Stomach (tissue), 9 donors: ENCODE measurements around the gene RAB8B. TPM values are rescaled to one million over a fixed set of nuclear protein-coding genes. Genes with fewer than 3 reads are reported as not detected.

Experiments used
- DNase-seq, 2 donors: peaks; one replicate each; pipeline versions ENCODE4 v3.0.0 to v3.0.0-alpha.2; 2013 to 2019
- H3K27ac ChIP-seq, 5 donors: fragments of 200-600 bp in 4 of 5; sonication (generic) in 4 of 5; one replicate each; pipeline ENCODE4 v1.5.1; 2013 to 2019; ENCODE audit warnings: mild to moderate bottlenecking in 1 of 5, moderate library complexity in 1 of 5
- H3K27me3 ChIP-seq, 3 donors: fragments of 200-600 bp; sonication (generic); one replicate each; pipeline ENCODE4 v1.5.1; 2017 to 2019; ENCODE audit warnings: mixed run types in 1 of 3
- H3K36me3 ChIP-seq, 4 donors: fragments of 200-600 bp; sonication (generic); 1 replicate in 3 of 4; 2 replicates in 1 of 4; pipeline ENCODE4 v1.5.1; 2016 to 2019
- H3K4me1 ChIP-seq, 4 donors: fragments of 200-600 bp; sonication (generic); one replicate each; pipeline ENCODE4 v1.5.1; 2016 to 2019
- H3K4me3 ChIP-seq, 4 donors: fragments of 200-600 bp; sonication (generic) in 3 of 4; one replicate each; pipeline ENCODE4 v1.5.1; 2016 to 2019; ENCODE audit warnings: mild to moderate bottlenecking in 1 of 4
- H3K9me3 ChIP-seq, 4 donors: fragments of 200-600 bp; sonication (generic); one replicate each; pipeline ENCODE4 v1.5.1; 2016 to 2019
- EP300 ChIP-seq: sonication (generic); formaldehyde crosslinking; IDR thresholded peaks from one replicate; pipeline ENCODE4 v1.6.1; 2017; ENCODE audit warnings: antibody characterized with exemption
- POLR2A ChIP-seq, 4 donors: fragments of 450-650 bp; IDR thresholded peaks; one replicate each; pipeline ENCODE4 v1.6.1; 2016; ENCODE audit warnings: antibody characterized with exemption in 4 of 4, control low read depth in 2 of 4, mild to moderate bottlenecking in 1 of 4, moderate library complexity in 1 of 4
- POLR2AphosphoS5 ChIP-seq, 3 donors: sonication (generic); formaldehyde crosslinking; IDR thresholded peaks; one replicate each; pipeline ENCODE4 v1.6.1; 2016; ENCODE audit warnings: antibody characterized with exemption in 3 of 3
- WGBS, 5 donors: extraction: QIAGEN DNeasy Blood & Tissue Kit in 3 of 5; methylation state at CpG; one replicate each; pipeline versions ENCODE4 v1.1.5 to v1.1.7; 2013 to 2018; 5-methylcytosine and 5-hydroxymethylcytosine counted together
- intact Hi-C: fragments of 100-400 bp; cut with DNase I; formaldehyde crosslinking; loops from one replicate; pipeline ENCODE4 v1.15.1; 2023; ENCODE audit warnings: low total_unique reads
- polyA plus RNA-seq, 3 donors: library from polyadenylated mRNA; stranded (reverse); fragments of 200-250 nt; gene quantifications; one replicate each; pipeline ENCODE4 v1.2.3, GENCODE V29; 2013
- total RNA-seq, 5 donors: library from RNA; depleted of rRNA; stranded (reverse); fragments of >200 nt; gene quantifications; one replicate each; pipeline versions ENCODE4 v1.1.0 to v1.2.3, GENCODE V29; 2014 to 2016
- TF ChIP-seq, protein P1 (sequence below), 7 experiments: fragments of 450-650 bp in 4 of 7; fragments of 200-600 bp in 3 of 7; sonication (generic) in 3 of 7; IDR thresholded peaks; one replicate each; pipeline ENCODE4 v1.5.1; 2016 to 2019; ENCODE audit warnings: antibody characterized with exemption in 7 of 7, control low read depth in 2 of 7, mild to moderate bottlenecking in 1 of 7
- donor health status: healthy with polysubstance abuse.
- donor health status: Bipolar disorder and iron deficiency.
- donor health status: healthy.

RAB8B gene
- total and polyA plus RNA-seq, 8 donors = 2.0 to 103 (median 13.5) TPM

DNA sequence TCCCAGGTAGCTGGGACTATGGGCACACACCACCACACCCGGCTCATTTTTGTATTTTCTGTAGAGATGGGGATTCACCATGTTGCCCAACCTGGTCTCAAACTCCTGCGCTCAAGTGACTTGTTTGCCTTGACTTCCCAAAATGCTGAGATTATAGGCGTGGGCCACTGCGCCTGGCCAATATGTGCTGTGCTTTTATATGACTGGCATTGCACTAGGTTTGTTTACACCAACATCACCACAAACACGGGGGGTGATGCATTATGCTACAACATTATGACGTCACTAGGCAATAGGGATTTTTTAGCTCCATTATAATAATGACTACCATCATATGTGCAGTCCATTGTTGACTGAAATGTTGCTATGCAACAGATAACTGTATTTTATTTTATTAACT lies 94.9 kb downstream of the RAB8B start:
- H3K4me1 ChIP-seq = peaks cover 0 to 13% (median 4%) of the 10 kb centered on the region in 4 donors
- peaks cover 0 to 58% (median 49%) of the 10 kb centered on the region in 4 donors for H3K36me3 ChIP-seq
- H3K9me3 ChIP-seq = no peaks in the 10 kb centered on the region
- WGBS, 5 donors = 92 to 95% (median 92%) methylated on average over 6 of the region's 6 CpGs
- H3K4me3 ChIP-seq = no peak overlapping the region
- DNase-seq = no peak
- intact Hi-C loops = no loop called here
- TF ChIP-seq POLR2A (IDR thresholded peaks at IDR 0.05) (no peak), EP300 (no peak), POLR2AphosphoS5 (IDR thresholded peaks at IDR 0.05) (no peak)
- TF ChIP-seq, protein P1, sequence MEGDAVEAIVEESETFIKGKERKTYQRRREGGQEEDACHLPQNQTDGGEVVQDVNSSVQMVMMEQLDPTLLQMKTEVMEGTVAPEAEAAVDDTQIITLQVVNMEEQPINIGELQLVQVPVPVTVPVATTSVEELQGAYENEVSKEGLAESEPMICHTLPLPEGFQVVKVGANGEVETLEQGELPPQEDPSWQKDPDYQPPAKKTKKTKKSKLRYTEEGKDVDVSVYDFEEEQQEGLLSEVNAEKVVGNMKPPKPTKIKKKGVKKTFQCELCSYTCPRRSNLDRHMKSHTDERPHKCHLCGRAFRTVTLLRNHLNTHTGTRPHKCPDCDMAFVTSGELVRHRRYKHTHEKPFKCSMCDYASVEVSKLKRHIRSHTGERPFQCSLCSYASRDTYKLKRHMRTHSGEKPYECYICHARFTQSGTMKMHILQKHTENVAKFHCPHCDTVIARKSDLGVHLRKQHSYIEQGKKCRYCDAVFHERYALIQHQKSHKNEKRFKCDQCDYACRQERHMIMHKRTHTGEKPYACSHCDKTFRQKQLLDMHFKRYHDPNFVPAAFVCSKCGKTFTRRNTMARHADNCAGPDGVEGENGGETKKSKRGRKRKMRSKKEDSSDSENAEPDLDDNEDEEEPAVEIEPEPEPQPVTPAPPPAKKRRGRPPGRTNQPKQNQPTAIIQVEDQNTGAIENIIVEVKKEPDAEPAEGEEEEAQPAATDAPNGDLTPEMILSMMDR (IDR thresholded peaks at IDR 0.05) = no peak
- H3K27me3 ChIP-seq = no peaks in the 10 kb centered on the region
- H3K27ac ChIP-seq = no peak overlapping the region

DNA sequence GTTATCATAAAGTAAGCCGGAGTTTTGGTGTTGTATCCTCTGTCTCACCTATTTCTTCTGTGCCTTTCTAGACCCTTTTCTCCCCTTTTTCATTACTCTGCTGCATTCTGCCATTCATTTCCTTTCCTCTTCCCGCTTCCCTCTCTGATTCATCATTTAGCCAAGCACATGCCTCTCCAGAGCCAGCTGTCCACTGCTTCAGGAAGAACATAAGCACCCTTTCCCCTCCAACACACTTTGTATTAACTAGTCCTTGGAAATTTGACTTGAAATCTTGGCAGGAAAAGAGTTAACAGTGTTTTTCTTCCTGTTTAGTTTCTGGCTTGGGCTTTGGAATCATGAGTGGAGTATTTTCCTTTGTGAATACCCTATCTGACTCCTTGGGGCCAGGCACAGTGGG lies 97.7 kb downstream of the RAB8B start:
- Histone ChIP-seq H3K4me1 (peaks cover 0 to 20% (median 4%) of the 10 kb centered on the region in 4 donors), H3K27ac (no peak overlapping the region), H3K27me3 (no peaks in the 10 kb centered on the region), H3K9me3 (no peaks in the 10 kb centered on the region), H3K4me3 (no peak overlapping the region), H3K36me3 (peaks cover 0 to 48% (median 44%) of the 10 kb centered on the region in 4 donors)
- WGBS, 5 donors = 74 to 87% (median 81%) methylated on average over 2 of the region's 2 CpGs
- TF ChIP-seq POLR2A (IDR thresholded peaks at IDR 0.05) = no peak
- TF ChIP-seq POLR2AphosphoS5 (IDR thresholded peaks at IDR 0.05) = no peak
- DNase-seq = no peak
- intact Hi-C loops = no loop called here

DNA sequence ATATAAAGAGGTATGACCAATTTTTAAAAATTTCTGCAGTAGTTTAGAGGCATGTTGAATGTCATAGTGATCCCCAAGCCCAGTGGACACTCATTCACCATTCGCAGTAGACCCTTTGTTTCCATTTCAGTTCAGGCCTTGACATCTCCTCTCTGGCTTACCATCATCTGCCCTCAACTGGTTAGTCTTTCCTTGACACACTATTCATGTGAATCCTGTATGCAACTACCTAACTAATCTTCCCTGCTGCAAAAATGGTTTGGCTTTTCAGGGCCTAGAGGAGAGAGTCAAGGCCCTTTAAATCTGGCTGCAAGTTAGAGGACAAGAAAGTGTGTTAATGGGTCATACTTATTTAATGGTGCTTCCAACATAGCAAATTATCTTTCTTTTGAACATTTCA lies 98.9 kb downstream of the RAB8B start:
- intact Hi-C loops = no loop called here
- H3K36me3 ChIP-seq = peaks cover 0 to 52% (median 43%) of the 10 kb centered on the region in 4 donors
- no peaks in the 10 kb centered on the region for H3K27me3 ChIP-seq
- H3K27ac ChIP-seq = no peak overlapping the region
- DNase-seq = no peak
- H3K4me1 ChIP-seq = peaks cover 0 to 20% (median 4%) of the 10 kb centered on the region in 4 donors
- 65 to 74% (median 67%) methylated on average over 1 of the region's 1 CpG for WGBS, 5 donors
- TF ChIP-seq EP300 (no peak), POLR2AphosphoS5 (IDR thresholded peaks at IDR 0.05) (no peak), POLR2A (IDR thresholded peaks at IDR 0.05) (no peak)
- TF ChIP-seq, protein P1 (IDR thresholded peaks at IDR 0.05) = no peak
- no peak overlapping the region for H3K4me3 ChIP-seq
- no peaks in the 10 kb centered on the region for H3K9me3 ChIP-seq

DNA sequence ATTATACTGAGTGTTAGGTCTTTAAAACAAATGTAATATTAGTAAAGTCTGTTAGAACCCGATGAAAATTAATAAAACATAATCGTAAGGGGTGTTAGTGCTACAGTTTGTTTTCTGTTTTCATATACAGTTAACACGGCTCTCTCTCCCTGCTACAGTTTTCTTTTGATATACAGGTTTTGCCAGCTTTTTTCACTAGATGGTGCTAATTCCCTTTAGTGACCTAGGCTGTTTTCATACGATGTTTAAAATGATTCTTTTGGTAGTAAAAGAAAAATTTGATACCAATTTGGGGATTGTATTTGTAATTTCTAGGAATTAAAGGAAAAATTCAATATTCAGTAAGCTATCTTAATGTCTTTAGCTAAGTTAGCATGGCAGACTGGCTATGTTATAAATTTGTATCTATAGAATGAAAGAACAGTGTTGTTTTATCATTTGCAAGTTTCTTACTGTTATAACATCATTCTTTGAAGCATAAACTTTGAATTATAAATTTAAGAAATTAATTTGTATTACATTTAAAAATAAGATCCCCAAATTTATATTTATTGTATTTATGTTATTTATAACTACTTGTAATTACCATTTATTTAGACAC lies 99.5 kb downstream of the RAB8B start:
- no peak for TF ChIP-seq POLR2A (IDR thresholded peaks at IDR 0.05)
- TF ChIP-seq, protein P1 (IDR thresholded peaks at IDR 0.05) = peak in 4 of 7 experiments; percentile 40 to 63 (median 58)
- Histone ChIP-seq H3K9me3 (no peaks in the 10 kb centered on the region), H3K4me3 (no peak overlapping the region), H3K36me3 (peaks cover 0 to 50% (median 39%) of the 10 kb centered on the region in 4 donors), H3K4me1 (peaks cover 0 to 20% (median 4%) of the 10 kb centered on the region in 4 donors), H3K27me3 (no peaks in the 10 kb centered on the region), H3K27ac (no peak overlapping the region)
- peak in 1 of 2 donors; percentile 82 for DNase-seq
- intact Hi-C loops = no loop called here
- 2 to 3% (median 2%) methylated on average over 4 of the region's 4 CpGs for WGBS, 5 donors

DNA sequence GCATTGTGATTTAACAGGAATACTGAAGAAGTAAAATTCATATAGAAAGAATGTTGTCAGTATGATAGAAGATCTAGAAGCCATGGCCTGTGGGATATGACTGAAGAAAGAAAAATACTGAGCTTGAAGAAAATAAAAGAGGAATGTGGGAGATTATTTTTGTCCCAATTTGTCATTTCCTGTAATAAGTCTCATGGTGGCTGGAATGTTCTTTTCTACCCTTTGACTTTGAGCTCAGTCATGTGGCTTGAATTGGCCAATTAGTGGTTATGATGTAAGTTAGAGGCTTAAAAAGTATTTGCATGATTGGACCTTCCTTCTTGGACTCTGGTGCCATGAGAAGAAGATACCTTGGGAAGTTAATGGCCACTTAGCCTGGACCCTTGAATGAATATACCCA lies 102.1 kb downstream of the RAB8B start:
- Histone ChIP-seq H3K27me3 (no peaks in the 10 kb centered on the region), H3K36me3 (peaks cover 0 to 31% (median 22%) of the 10 kb centered on the region in 4 donors), H3K9me3 (no peaks in the 10 kb centered on the region), H3K4me3 (no peak overlapping the region), H3K4me1 (peaks cover 0 to 28% (median 4%) of the 10 kb centered on the region in 4 donors), H3K27ac (no peak overlapping the region)
- intact Hi-C loops = loop anchor here (10.0 kb wide), 1 partner anchor 103 kb away; no protein-coding TSS in a partner anchor
- DNase-seq = no peak
- no peak for TF ChIP-seq EP300
- TF ChIP-seq POLR2A (IDR thresholded peaks at IDR 0.05) = no peak
- TF ChIP-seq, protein P1 (IDR thresholded peaks at IDR 0.05) = no peak
- no peak for TF ChIP-seq POLR2AphosphoS5 (IDR thresholded peaks at IDR 0.05)
